OCI-LY1 (cell line): ENCODE data around the gene ATP1A3.
"Not testable (repeated sequence)": the region's sequence is repeated elsewhere in the genome, so short reads cannot be mapped to it uniquely, and the experiment has no call there.

Source experiments
- H2AFZ ChIP-seq: fragments of 200-600 bp; sonication (generic), shearing (Covaris generic); 2 replicates; pipeline ENCODE4 v1.6.0; 2014; ENCODE audit warnings: antibody characterized with exemption, mild to moderate bottlenecking, low read length
- H3F3A ChIP-seq: fragments of 200-600 bp; sonication (generic), shearing (Covaris generic); 2 replicates; pipeline ENCODE4 v1.6.0; 2014; ENCODE audit warnings: mild to moderate bottlenecking, antibody characterized with exemption, low read length, moderate library complexity; ENCODE audit not compliant: insufficient read depth
- H3K27ac ChIP-seq: fragments of 200-600 bp; sonication (generic); 2 replicates; pipeline ENCODE4 v1.5.1; 2014; ENCODE audit warnings: low read length, mixed run types, mild to moderate bottlenecking, low read depth; ENCODE audit not compliant: poor library complexity, severe bottlenecking
- H3K27me3 ChIP-seq: fragments of 200-600 bp; sonication (generic); 2 replicates; pipeline ENCODE4 v1.6.0; 2014; ENCODE audit warnings: antibody characterized with exemption, mild to moderate bottlenecking, low read length, moderate library complexity; ENCODE audit not compliant: insufficient read depth
- H3K36me3 ChIP-seq: fragments of 200-600 bp; sonication (generic); 2 replicates; pipeline ENCODE4 v1.6.1; 2014; ENCODE audit warnings: mild to moderate bottlenecking, antibody characterized with exemption, low read length, moderate library complexity, mixed read lengths; ENCODE audit not compliant: insufficient read depth
- H3K4me1 ChIP-seq: fragments of 200-600 bp; sonication (generic); 2 replicates; pipeline ENCODE4 v1.5.1; 2014; ENCODE audit warnings: mild to moderate bottlenecking, low read length, moderate library complexity; ENCODE audit not compliant: insufficient read depth, severe bottlenecking
- H3K4me2 ChIP-seq: fragments of 200-600 bp; sonication (generic), shearing (Covaris generic); 2 replicates; pipeline ENCODE4 v1.6.1; 2014; ENCODE audit warnings: low read length
- H3K4me3 ChIP-seq: fragments of 200-600 bp; sonication (generic); 2 replicates; pipeline ENCODE4 v1.5.1; 2014; ENCODE audit warnings: low read length, low read depth, mild to moderate bottlenecking, mixed read lengths; ENCODE audit not compliant: poor library complexity, severe bottlenecking
- H3K79me2 ChIP-seq: fragments of 200-600 bp; shearing (Covaris generic); 2 replicates; pipeline ENCODE4 v1.6.1; 2016; ENCODE audit warnings: mixed run types, low read length, mixed read lengths; ENCODE audit not compliant: insufficient read depth
- H3K9ac ChIP-seq: fragments of 200-600 bp; sonication (generic), shearing (Covaris generic); 2 replicates; pipeline ENCODE4 v1.6.1; 2014; ENCODE audit warnings: mild to moderate bottlenecking, low read length, mixed read lengths
- H3K9me2 ChIP-seq: fragments of 200-600 bp; sonication (generic), shearing (Covaris generic); 2 replicates; pipeline ENCODE4 v1.6.1; 2014; ENCODE audit warnings: low read depth, mild to moderate bottlenecking, low read length, mixed read lengths
- H3K9me3 ChIP-seq: fragments of 200-600 bp; shearing (Covaris generic); 2 replicates; pipeline ENCODE4 v1.6.1; 2014; ENCODE audit warnings: low read length, mixed read lengths
- H4K20me1 ChIP-seq: fragments of 200-600 bp; sonication (generic), shearing (Covaris generic); 2 replicates; pipeline ENCODE4 v1.6.0; 2016; ENCODE audit warnings: mild to moderate bottlenecking, low read length; ENCODE audit not compliant: insufficient read depth
- CTCF ChIP-seq: fragments of 200-600 bp; sonication (generic), shearing (Covaris generic); IDR thresholded peaks from 2 replicates; pipeline ENCODE4 v1.5.1; 2017; ENCODE audit warnings: mild to moderate bottlenecking, antibody characterized with exemption, low read length, moderate library complexity, mixed read lengths
- EZH2 ChIP-seq: fragments of 200-600 bp; sonication (generic), shearing (Covaris generic); IDR thresholded peaks from 2 replicates; pipeline ENCODE4 v1.8.0; 2017; ENCODE audit warnings: borderline replicate concordance, mixed run types, mild to moderate bottlenecking, antibody characterized with exemption, low read length, moderate library complexity, mixed read lengths

Gene ATP1A3

DNA sequence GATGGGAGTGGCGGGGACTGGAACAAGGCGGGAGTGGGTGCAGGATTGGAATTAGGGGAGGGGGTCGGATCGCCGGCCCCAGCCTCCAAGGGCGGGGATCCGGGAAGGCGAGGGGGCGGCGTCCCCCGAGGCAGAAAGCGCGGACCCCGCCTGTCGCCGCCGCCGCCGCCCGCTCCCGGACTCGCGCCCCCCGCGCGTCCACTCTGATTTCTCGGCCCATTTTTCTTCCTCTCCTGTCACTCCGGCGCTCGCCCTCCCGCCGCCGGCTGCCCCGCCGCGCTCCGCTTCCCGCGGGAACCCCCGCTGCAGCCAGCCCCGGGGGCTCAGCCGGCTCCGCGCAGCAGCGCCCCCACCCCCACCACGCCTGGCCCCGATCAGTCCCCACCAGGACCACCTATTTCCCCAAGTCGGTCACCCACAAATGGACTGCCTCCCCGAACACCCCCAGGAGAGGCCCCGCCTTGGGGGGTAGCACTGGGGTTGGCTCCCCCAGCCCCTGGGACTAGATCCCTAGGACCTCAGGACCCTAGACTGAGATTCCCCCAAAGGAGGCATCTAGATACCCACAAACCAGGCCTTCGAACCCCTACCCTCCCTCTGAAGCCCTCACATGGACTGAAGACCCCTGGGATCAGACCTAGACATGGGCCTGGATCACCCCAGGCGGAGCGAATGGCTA is 53.2 kb downstream of the ATP1A3 start:
- H3K9ac ChIP-seq, result peak overlapping the region; percentile 52; the same call in 1 of the 2 replicates
- no peak overlapping the region for H2AFZ ChIP-seq
- H3K4me3 ChIP-seq, result peak overlapping the region; percentile 53

DNA sequence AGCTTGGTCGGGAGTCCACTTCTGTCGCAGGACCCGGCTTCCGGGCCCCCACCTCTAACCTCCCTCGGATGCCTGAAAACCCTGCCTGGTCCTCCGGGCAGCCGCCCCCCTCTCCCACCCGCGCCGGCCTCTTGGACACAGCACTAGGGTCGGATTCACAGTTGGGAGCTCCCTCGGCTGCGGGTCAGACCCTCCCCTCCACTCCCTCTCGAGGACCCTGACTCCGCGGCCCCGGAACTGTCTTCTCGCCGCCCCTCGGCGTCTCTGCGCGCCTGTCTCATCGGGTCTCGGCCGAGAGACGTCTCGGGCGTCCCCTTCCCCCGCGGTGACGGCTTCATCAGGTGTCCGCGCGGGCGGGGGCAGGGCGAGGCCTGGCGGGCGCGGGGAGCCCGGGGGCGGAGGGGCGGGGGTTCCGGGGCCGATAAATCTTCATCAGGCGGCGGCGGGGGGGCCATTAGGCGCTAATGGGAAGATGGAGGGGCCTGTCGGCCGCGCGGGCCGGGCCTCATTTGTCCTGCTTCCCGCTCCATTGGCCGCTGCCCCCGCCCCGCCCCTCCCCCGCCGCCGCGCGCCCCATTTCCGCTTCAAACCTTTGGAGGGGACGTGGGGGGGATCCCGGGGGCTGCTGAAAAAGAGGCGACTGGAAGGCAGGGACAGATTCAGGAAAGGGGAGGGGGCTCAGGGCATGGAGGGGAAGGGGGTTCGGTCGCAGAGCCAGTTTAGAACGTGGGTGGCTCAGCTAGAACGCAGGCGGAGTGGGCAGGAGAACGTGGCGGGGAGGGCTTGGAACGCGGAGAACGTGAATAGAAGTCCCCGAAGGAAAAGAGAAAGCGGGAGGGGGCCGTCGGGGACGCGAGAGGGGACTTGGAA is 53.9 kb downstream of the ATP1A3 start:
- Histone ChIP-seq H3K27me3 (peaks cover 10% of the 10 kb centered on the region; the same call in 1 of the 2 replicates), H3K36me3 (no peaks in the 10 kb centered on the region), H3K9me3 (no peaks in the 10 kb centered on the region), H2AFZ (no peak overlapping the region), H3F3A (peaks cover 7% of the 10 kb centered on the region; the same call in 1 of the 2 replicates), H3K79me2 (no peaks in the 10 kb centered on the region), H3K9ac (peak overlapping the region; percentile 52; the same call in 1 of the 2 replicates), H3K4me2 (peak overlapping the region; percentile 75), H3K27ac (no peak overlapping the region), H4K20me1 (no peaks in the 10 kb centered on the region), H3K4me1 (peaks cover 58% of the 10 kb centered on the region), H3K9me2 (no peaks in the 10 kb centered on the region), H3K4me3 (peak overlapping the region; percentile 53)
- TF ChIP-seq CTCF (no peak), EZH2 (no peak)

More for the DNA sequence above, 53.2 kb downstream of the ATP1A3 start:
- no peaks in the 10 kb centered on the region for H4K20me1 ChIP-seq
- peak overlapping the region; percentile 75 for H3K4me2 ChIP-seq
- H3K4me1 ChIP-seq, result peaks cover 65% of the 10 kb centered on the region
- H3K9me3 ChIP-seq, result no peaks in the 10 kb centered on the region
- H3K9me2 ChIP-seq, result no peaks in the 10 kb centered on the region
- TF ChIP-seq EZH2 (no peak), CTCF (no peak)
- peaks cover 7% of the 10 kb centered on the region; the same call in 1 of the 2 replicates for H3F3A ChIP-seq
- H3K79me2 ChIP-seq, result no peaks in the 10 kb centered on the region
- no peak overlapping the region for H3K27ac ChIP-seq
- no peaks in the 10 kb centered on the region for H3K36me3 ChIP-seq
- peaks cover 10% of the 10 kb centered on the region; the same call in 1 of the 2 replicates for H3K27me3 ChIP-seq

DNA sequence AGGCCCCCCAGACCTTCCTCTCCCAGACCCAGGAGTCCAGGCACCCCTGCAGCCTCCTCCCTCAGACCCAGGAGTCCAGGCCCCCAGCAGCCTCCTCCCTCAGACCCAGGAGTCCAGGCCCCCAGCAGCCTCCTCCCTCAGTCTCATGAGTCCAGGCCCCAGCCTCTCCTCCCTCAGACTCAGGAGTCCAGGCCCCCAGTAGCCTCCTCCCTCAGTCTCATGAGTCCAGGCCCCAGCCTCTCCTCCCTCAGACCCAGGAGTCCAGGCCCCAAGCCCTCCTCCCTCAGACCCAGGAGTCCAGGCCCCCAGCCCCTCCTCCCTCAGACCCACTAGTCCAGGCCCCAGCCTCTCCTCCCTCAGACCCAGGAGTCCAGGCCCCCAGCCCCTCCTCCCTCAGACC is 54.8 kb downstream of the ATP1A3 start:
- not testable (repeated sequence) for H3K36me3 ChIP-seq, H3F3A ChIP-seq, H3K4me3 ChIP-seq, H3K27ac ChIP-seq, H3K9me2 ChIP-seq, H3K4me2 ChIP-seq, H4K20me1 ChIP-seq, H3K9me3 ChIP-seq, H2AFZ ChIP-seq, H3K79me2 ChIP-seq, H3K27me3 ChIP-seq, H3K9ac ChIP-seq
- peaks cover 49% of the 10 kb centered on the region for H3K4me1 ChIP-seq
